GM12874 (cell line): ENCODE results near the gene DCC.

Source experiments
- TF ChIP-seq, protein P1 (sequence below): IDR thresholded peaks from 2 replicates; pipeline ENCODE4 v1.5.1; 2011; ENCODE audit warnings: low read depth, mild to moderate bottlenecking, control low read depth, low read length, moderate library complexity; ENCODE audit not compliant: insufficient read depth

The DCC gene

DNA sequence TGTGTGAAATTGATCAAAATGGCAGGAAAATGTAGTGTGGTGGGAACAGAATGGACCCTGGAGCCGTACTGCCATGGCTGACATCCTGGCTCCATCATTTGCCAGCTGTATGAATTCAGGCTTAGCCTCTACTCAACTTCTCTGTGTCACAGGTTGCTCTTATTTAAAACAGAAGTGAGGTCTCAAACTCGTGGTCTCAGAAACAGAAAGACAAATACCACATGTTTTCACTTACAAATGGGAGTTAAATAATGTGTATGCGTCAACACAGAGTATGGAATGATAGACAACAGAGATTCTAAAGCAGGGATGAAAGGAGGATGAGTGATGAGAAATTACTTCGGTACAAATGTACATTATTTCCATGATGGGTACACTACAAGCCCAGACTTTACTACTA, 227.4 kb downstream of the DCC start:
- TF ChIP-seq, protein P1, sequence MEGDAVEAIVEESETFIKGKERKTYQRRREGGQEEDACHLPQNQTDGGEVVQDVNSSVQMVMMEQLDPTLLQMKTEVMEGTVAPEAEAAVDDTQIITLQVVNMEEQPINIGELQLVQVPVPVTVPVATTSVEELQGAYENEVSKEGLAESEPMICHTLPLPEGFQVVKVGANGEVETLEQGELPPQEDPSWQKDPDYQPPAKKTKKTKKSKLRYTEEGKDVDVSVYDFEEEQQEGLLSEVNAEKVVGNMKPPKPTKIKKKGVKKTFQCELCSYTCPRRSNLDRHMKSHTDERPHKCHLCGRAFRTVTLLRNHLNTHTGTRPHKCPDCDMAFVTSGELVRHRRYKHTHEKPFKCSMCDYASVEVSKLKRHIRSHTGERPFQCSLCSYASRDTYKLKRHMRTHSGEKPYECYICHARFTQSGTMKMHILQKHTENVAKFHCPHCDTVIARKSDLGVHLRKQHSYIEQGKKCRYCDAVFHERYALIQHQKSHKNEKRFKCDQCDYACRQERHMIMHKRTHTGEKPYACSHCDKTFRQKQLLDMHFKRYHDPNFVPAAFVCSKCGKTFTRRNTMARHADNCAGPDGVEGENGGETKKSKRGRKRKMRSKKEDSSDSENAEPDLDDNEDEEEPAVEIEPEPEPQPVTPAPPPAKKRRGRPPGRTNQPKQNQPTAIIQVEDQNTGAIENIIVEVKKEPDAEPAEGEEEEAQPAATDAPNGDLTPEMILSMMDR, result no peak

DNA sequence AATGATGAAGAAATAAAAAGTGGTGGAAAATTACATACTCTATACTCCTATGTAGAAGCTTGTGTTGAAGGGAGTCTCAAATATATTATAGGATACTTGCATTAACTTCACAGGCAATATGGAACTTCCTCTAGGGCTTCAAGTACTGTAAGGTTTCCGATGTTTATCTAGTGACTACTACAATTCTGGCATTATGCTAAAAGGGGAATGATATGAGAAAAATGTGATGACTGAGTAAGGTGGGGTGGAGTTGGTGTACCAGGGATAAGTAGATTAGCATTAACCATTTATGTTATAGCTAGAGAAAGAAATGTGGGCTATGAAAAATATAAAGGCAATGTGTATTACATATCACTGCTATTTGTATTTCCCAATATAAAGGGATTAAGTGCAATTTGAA, 229.5 kb downstream of the DCC start:
- TF ChIP-seq, protein P1, result no peak

DNA sequence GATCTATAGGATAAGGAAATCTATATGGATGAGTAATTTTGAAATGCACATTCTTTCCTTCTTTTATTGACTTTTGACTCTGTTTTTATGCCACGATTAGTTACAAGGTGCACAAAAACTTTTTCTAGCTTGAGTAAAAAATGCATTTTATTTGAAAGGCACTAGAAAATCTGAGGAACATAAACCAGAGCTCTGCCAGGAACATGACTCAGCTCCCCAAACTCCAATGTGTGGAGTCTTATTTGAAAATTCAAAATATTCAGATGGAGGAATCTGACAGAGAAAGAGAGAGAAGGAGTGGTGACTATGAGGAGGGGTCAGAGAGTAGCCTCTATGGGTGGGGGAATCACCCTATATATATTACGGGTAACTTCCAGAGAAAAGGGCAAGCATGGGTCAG, 231.0 kb downstream of the DCC start:
- TF ChIP-seq, protein P1, result no peak

DNA sequence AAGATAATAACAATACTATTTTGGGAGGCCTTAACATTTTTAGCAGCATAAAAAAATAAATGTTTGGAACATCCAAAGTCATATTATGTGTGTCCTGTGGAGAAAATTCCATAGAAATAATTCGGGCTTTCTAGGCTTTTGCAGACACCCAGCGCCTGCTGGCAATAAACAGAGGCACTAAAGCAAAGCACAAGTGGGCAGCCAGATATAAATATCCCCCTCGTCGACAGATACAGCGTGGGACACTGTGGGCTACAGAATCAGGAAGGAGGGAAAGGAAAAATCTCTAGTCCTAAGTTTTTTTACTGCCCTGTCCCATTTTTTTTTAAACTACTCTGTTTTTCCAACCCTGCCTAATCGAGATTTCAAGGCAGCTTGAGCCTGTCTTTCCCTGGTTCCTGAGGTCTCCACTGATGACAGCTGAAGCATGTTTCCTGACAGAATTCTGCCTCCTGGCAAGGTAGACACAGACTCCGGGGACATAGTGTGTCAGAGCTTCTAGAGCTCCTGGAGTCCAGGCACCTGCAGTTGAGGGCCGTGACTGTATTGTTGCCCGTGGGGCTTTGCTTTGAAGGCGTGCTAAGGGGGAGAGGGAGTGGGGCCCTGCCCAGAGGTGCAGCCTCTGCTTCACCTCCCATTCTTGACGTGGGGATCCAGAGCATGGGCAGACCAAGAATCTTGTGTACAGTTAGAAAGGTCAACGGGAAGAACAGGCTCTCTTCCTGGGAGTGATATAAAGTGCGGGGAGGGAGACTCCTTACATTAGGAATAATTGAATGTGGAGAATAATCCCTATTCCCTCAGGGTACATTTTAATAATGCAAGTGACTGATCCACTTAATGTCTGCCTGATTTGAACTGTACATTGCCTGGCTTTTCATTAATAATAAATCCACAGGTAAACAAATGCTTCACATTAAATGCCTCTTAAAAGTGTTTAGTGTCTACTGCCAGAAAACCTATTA, 232.3 kb downstream of the DCC start:
- TF ChIP-seq, protein P1, result no peak

DNA sequence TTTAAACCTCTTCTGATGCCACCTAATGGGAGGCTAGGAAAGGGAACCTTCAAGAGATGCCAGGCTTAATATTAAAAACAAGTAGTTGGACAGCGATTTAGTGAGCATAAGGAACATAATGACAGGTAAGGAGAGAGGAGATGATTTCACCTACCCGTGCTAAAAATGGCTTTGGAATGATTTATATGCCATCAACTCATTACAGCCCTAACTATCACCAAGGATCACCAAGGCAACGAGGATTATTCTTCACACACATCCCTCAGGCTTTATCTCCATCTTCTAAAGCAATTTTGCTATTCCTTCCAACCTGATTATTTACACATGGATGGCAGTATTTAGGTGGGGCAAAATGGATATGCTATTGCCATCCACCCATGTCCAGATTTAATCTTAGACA, 237.8 kb downstream of the DCC start:
- TF ChIP-seq, protein P1, result no peak

DNA sequence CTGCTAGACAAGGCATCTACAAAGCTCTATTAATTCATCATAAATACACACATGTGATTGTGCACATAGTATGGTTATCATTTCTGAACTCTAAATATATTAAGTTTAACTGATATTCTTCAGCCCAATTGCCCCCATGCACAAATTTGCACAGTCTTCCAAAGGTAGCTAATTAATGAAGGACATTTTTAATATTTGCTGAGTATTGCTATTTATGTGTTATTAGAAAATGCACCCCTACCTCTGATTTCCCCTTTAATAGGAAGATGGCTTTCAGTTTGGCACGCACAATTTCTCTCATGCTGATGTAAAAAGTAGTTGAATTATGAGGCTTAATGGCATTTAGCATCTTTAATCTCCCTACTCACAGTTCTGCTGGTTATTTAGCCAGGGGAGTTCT, 242.1 kb downstream of the DCC start:
- TF ChIP-seq, protein P1, result no peak

DNA sequence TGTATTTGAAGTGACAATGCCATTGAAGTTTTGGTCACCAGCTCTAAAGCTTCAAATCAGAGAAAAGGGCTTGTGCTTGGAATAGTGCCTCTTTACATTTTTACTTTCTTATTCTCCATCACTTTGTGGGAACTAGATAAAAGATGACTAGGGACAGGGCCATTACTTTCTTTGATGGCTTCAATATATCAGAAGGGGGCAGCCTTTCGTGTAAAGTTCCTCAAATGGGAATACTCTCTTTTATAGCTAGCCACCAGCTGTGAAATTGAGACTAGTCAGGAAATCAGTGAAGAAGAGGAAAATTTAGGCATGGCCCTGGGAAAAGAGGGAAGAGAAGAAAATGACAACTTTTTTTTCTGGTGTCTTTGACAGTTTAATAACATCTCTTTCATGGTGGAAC, 242.5 kb downstream of the DCC start:
- TF ChIP-seq, protein P1, result no peak
